Pericardium fibroblast (primary cell): ENCODE measurements around the gene ZNF474. TPM values are rescaled to one million over a fixed set of nuclear protein-coding genes. Genes with fewer than 3 reads are reported as not detected.

Experiments used
- total RNA-seq: library from RNA; depleted of rRNA; stranded (reverse); fragments of >200 nt; gene quantifications from 2 replicates; pipeline ENCODE4 v1.2.3, GENCODE V29; 2015

Gene ZNF474
- total RNA-seq = not detected in 2 replicates

DNA sequence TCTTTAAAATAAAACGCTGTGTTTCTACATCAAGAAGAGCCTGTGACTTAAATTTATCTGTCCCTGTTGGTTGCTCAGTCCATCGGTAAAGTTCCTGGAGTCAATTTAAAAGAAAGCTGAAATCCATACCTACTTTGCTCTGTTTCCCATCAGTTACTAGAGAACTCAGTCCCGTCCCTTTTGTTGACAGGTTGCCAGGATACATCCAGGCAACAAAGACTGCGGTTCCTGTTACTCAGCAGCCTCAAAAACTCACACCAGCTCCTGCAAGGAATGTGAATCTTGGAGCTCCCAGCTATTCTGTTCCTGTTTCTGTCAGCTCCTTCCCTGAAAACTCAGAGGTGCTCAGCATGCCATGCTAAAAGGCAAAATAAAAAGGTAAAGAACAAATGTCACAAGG is at the start of gene ZNF474:
TSS of gene ZNF474 (plus strand) at position 241 of the 400 bp plus-strand sequence. CDS start 22,445 bp downstream, outside the sequence.

Other genes with a start within 250 kb of the ZNF474 start
- 4.8 and 8.5 TPM in 2 replicates for gene SRFBP1, start 167.6 kb upstream of the ZNF474 start, total RNA-seq
- gene LOX, start 51.3 kb upstream of the ZNF474 start, total RNA-seq = 146 and 216 TPM in 2 replicates
- gene SNCAIP, start 182.7 kb downstream of the ZNF474 start, total RNA-seq = 1.8 and 2.1 TPM in 2 replicates